Effector memory CD8-positive, alpha-beta T cell (primary cell): ENCODE data around the gene ARMC8.

Experiments
- ATAC-seq: fragments of 150-1000 bp; cut with Tn5 transposase; replicated peaks from 2 replicates; pipeline ENCODE4 v1.10.0; 2021; ENCODE audit warnings: mild to moderate bottlenecking, moderate library complexity
- DNase-seq, 3 experiments: peaks; one replicate each; pipeline ENCODE4 v3.0.0; 2021
- H3K27ac Mint-ChIP-seq, 2 donors: one replicate each; pipeline ENCODE4 v1.8.0; 2022; ENCODE audit warnings: mild to moderate bottlenecking in 2 of 2, mixed read lengths in 2 of 2, moderate library complexity in 2 of 2
- H3K27me3 Mint-ChIP-seq, 2 donors: one replicate each; pipeline ENCODE4 v1.8.0; 2022; ENCODE audit warnings: mixed read lengths in 2 of 2
- H3K36me3 Mint-ChIP-seq: one replicate; pipeline ENCODE4 v1.8.0; 2022; ENCODE audit warnings: mild to moderate bottlenecking, moderate library complexity, mixed read lengths; ENCODE audit not compliant: insufficient read depth
- H3K4me1 Mint-ChIP-seq, 2 donors: one replicate each; pipeline ENCODE4 v1.8.0; 2022; ENCODE audit warnings: low read depth in 2 of 2, mixed read lengths in 2 of 2
- H3K4me3 Mint-ChIP-seq, 2 donors: one replicate each; pipeline ENCODE4 v1.8.0; 2022; ENCODE audit warnings: mild to moderate bottlenecking in 2 of 2, mixed read lengths in 2 of 2, moderate library complexity in 2 of 2
- H3K9me3 Mint-ChIP-seq, 2 donors: one replicate each; pipeline ENCODE4 v1.8.0; 2022; ENCODE audit warnings: mixed read lengths in 2 of 2

ARMC8 gene

DNA sequence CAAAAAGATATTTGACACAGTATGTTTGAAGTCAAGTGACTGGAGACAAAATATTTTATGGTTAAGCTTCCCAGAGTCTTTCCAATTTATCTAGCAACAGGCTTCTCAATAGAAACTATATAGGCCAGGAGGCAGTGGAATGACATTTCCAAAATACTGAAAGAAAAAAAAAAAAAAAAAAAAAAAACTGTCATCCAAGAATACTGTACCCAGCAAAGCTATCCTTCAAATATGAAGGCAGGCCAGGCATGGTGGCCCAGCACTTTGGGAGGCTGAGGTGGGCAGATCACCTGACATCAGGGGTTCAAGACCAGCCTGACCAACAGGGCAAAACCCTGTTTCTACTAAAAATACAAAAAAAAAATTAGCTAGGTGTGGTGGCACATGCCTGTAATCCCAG is 121.7 kb downstream of the ARMC8 start:
- H3K4me1 Mint-ChIP-seq = no peaks in the 10 kb centered on the region
- H3K4me3 Mint-ChIP-seq = no peak overlapping the region
- H3K27me3 Mint-ChIP-seq = peaks cover 0 to 43% of the 10 kb centered on the region in 2 donors

DNA sequence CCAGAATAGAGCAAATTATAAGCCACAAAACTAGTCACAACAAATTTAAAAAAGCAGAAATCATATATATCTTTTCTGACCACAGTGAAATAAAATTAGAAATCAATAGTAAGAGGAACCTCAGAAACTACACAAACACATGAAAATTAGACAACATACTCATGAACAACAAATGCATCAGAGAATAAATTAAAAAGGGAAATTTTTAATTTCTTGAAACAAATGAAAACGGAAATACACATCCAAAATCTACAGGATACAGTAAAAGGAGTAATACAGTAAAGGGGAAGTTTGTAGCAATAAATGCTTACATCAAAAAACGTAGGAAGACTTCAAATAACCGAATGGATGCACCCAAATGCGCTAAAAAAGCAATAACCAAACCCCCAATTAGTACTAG is 123.4 kb downstream of the ARMC8 start:
- Mint-ChIP-seq H3K9me3 (peaks cover 11 to 29% of the 10 kb centered on the region in 2 donors), H3K27me3 (peaks cover 0 to 43% of the 10 kb centered on the region in 2 donors), H3K4me3 (no peak overlapping the region)

More for the DNA sequence above, 121.7 kb downstream of the ARMC8 start:
- H3K27ac Mint-ChIP-seq = no peak overlapping the region
- no peaks in the 10 kb centered on the region for H3K36me3 Mint-ChIP-seq
- no peak for ATAC-seq
- H3K9me3 Mint-ChIP-seq = peaks cover 11 to 29% of the 10 kb centered on the region in 2 donors
- no peak for DNase-seq

DNA sequence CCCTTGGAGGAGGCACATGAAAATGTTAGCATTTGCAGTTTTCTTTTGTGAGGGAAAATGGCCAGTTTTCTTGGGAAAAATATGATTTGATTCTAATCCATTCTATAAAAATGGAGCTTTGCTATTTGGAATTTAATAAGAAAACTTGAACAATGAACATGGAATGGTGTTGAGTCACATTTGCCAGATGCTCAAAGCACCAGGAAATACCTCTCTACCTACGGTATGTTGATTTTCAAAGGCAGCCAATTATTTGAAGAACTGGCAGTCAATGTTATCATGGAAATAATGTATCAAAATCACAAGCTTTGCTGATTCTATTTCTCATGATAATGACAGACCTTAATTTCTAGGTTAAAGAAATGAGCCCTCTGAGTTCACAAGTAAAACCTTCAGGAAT is 127.7 kb downstream of the ARMC8 start:
- DNase-seq = no peak
- ATAC-seq = no peak
- Mint-ChIP-seq H3K9me3 (peaks cover 5 to 12% of the 10 kb centered on the region in 2 donors), H3K36me3 (no peaks in the 10 kb centered on the region), H3K4me1 (no peaks in the 10 kb centered on the region), H3K27ac (no peak overlapping the region), H3K4me3 (no peak overlapping the region), H3K27me3 (peaks cover 0 to 23% of the 10 kb centered on the region in 2 donors)

More for the DNA sequence above, 123.4 kb downstream of the ARMC8 start:
- no peak for ATAC-seq
- DNase-seq = no peak
- no peaks in the 10 kb centered on the region for H3K4me1 Mint-ChIP-seq
- no peak overlapping the region for H3K27ac Mint-ChIP-seq
- no peaks in the 10 kb centered on the region for H3K36me3 Mint-ChIP-seq

DNA sequence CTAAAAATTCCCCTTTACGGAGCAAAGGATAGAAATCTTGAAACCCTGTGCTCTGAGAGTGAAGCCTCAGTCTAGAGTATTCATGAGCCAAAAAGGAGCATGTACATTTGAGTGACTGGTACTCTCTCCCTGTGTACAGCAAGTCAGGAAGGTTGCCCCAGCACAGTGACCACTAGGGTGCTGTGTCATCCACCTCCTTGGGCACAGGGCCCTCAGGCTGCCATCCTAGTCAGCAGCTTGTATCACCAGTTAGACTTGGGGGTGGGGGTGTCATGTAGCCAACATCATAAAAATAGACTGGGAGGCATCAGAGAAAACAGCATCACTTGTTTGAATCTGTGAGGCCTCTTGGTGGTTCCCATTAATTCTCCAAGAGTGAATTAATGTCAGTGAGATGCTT is 130.6 kb downstream of the ARMC8 start:
- ATAC-seq = no peak

DNA sequence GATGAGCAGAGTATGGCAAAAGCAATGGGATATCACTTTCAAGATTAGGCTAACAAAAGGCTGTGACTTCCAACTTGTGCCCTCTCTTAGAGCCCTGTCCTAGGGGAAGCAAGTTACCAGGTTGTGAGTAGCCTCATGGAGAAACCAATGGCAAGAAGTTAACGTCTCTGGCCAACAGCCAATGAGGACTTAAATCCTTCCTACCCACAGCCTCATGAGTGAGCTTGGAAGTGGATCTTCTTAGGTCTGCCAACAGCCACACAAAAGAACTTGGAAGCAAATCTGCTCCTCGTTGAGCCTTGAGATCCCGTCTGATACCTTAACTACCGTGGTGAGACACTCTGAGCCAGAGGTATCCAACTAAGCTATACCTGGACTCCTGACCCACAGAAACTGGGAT is 136.9 kb downstream of the ARMC8 start:
- Mint-ChIP-seq H3K27ac (peak overlapping the region in 1 of 2 donors; percentile 15), H3K36me3 (peaks cover 3% of the 10 kb centered on the region), H3K27me3 (peaks cover 10% of the 10 kb centered on the region in 2 donors), H3K4me1 (peaks cover 4 to 9% of the 10 kb centered on the region in 2 donors), H3K4me3 (no peak overlapping the region), H3K9me3 (no peaks in the 10 kb centered on the region)
- ATAC-seq (no peak), DNase-seq (no peak)

More for the DNA sequence above, 130.6 kb downstream of the ARMC8 start:
- Mint-ChIP-seq H3K27ac (no peak overlapping the region), H3K4me3 (no peak overlapping the region), H3K9me3 (no peaks in the 10 kb centered on the region), H3K27me3 (peaks cover 10 to 13% of the 10 kb centered on the region in 2 donors), H3K4me1 (no peaks in the 10 kb centered on the region), H3K36me3 (no peaks in the 10 kb centered on the region)
- no peak for DNase-seq

DNA sequence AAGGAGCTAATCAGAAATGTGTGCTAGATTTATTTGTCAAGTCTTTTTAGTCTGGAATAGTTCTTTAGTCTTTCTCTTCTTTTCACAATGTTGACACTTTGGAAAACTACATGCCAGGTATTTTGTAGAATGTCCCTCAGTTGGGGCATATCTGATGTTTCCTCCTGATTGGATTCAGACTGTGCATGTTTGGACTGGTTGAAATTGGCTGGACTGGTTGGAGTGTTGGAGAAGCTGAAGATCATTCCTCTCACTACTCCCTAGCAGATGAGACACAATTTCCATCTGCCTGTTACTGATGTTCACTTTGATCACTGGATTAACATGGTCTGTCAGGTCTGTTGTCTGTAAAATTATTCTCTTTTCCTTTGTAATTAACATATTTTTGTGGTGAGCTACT is 138.9 kb downstream of the ARMC8 start:
- Mint-ChIP-seq H3K36me3 (peaks cover 14% of the 10 kb centered on the region), H3K27me3 (no peaks in the 10 kb centered on the region), H3K4me1 (peaks cover 8 to 20% of the 10 kb centered on the region in 2 donors), H3K4me3 (no peak overlapping the region), H3K27ac (no peak overlapping the region), H3K9me3 (no peaks in the 10 kb centered on the region)
- DNase-seq = no peak
- ATAC-seq = no peak

DNA sequence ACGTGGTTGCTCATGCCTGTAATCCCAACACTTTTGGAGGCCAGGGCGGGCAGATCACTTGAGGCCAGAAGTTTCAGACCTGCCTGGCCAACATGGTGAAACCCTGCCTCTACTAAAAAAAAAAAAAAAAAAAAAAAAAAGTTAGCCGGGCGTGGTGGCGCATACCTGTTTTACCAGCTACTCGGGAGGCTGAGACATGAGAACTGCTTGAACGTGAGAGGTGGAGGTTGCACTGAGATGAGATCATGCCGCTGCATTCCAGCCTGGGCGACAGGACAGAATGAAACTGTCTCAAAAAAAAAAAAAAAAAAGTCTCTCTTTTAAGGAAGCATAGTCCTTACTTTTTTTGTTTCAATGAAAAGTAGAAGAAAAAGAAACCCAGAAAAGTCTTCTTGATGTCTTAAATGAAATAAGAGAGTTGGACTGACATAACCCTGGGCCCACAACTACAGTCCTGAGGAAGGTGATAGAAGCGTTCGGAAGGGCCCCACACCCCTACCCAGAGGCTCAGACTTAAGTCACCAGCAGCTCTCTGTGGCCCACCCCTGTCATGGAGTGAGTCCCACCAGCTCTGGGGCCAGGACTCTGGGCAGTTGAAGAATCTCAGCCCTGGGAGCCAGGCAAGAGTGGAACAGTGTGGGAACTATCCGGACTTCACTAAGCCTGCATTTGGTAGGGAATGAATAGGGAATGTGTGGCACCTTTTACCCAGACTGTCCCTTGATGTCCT is 139.9 kb downstream of the ARMC8 start:
- DNase-seq (no peak), ATAC-seq (no peak)
- H3K4me3 Mint-ChIP-seq = no peak overlapping the region
- H3K27me3 Mint-ChIP-seq = no peaks in the 10 kb centered on the region
- peaks cover 8 to 20% of the 10 kb centered on the region in 2 donors for H3K4me1 Mint-ChIP-seq
- no peaks in the 10 kb centered on the region for H3K9me3 Mint-ChIP-seq
- H3K36me3 Mint-ChIP-seq = peaks cover 14% of the 10 kb centered on the region
- no peak overlapping the region for H3K27ac Mint-ChIP-seq

DNA sequence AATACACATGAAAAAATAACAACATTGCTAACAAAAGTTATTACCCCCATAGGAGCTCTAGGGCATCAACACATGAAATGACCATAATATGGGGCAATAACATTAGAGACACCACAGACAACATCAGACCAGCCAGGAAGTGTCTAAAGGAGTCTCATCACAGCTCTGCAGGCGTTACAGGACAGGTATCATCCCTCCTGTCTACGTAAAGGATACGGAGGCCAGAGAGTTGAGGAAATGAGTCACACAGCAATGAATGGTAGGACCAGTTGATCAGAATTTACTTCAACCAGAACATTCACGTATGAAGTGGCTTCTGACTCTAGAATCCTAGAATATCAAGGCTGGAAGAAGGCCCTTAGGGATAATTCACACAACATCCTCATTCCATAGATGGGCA is 140.7 kb downstream of the ARMC8 start:
- H3K9me3 Mint-ChIP-seq = no peaks in the 10 kb centered on the region
- H3K4me3 Mint-ChIP-seq = no peak overlapping the region
- DNase-seq (no peak), ATAC-seq (peak; percentile 21)
- peaks cover 14% of the 10 kb centered on the region for H3K36me3 Mint-ChIP-seq
- peaks cover 8 to 22% of the 10 kb centered on the region in 2 donors for H3K4me1 Mint-ChIP-seq
- no peak overlapping the region for H3K27ac Mint-ChIP-seq
- H3K27me3 Mint-ChIP-seq = no peaks in the 10 kb centered on the region

DNA sequence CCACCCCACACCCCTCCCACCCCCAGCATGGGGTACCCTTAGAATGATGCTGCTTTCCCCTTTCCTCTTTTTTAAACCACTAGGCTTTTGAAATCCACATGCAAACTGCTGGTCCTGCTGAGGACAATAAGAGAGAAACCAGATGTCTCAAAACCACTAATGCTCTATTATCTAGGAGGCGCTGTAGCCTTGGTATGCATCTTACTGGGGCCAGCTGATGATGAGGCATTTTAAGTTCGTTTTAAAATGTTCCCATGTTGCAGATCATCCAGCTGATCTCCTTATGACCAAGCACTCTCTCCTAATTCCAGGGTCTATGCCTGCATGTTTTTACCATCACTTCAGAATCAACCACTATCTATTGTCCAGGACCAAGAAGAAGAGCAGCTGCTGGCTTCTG is 141.2 kb downstream of the ARMC8 start:
- Mint-ChIP-seq H3K4me3 (peak overlapping the region; percentile 91 to 94), H3K4me1 (peaks cover 8 to 22% of the 10 kb centered on the region in 2 donors), H3K9me3 (no peaks in the 10 kb centered on the region), H3K27ac (peak overlapping the region in 1 of 2 donors; percentile 97), H3K36me3 (peaks cover 16% of the 10 kb centered on the region), H3K27me3 (no peaks in the 10 kb centered on the region)
- ATAC-seq = no peak
- DNase-seq = no peak

DNA sequence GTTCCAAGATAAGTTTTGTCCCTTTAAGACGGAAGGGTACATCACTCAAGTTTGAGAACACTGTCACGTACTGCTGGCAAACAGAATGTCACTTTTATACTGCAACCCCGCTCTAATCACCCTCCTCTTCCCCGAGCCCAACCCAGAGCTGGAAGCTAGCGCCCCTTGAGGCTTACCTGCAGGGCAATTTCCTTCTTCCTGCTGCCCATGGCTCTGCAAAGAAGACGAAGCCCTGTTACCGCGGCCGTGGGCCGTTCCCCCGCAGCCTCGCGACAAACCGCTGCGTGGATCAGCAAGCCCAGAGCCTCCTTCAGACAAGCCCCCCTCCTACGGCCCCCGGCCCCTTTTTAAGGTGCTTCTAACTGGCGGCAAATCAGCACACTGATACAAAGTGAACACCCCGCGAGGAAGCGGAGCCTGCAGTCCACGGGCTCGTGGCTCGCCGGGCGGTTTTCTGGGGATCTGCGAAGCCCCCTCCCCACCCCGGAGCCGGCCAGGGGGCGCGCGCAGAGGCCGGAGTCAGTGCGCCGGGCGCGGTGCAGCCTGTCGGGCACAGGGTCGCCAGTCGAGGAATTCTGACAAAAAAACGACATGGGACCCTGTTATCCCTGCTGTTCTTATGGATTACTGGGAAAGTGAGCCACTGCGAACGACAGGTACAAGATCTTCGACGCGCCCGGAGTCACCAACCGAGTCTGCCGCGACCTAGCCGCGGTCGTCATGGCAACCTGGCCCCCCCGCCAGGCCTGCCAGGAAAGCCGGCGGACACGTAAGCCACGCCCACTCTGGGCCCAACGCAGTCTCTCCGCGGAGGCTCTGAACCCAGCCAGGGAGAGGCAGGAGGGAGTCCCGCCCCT is 142.3 kb downstream of the ARMC8 start, which contains the start of gene NME9:
TSS of gene NME9 (minus strand) at position 725 of the 857 bp plus-strand sequence. CDS start at position 209, 516 bp downstream.
- ATAC-seq (peak; percentile 84), DNase-seq (peak; percentile 86 to 92 (median 91))
- Mint-ChIP-seq H3K27me3 (no peaks in the 10 kb centered on the region), H3K36me3 (peaks cover 16% of the 10 kb centered on the region), H3K9me3 (no peaks in the 10 kb centered on the region), H3K27ac (peak within 1 kb of the TSS; percentile 93 to 97), H3K4me3 (peak within 1 kb of the TSS; percentile 91 to 94), H3K4me1 (peaks cover 8 to 19% of the 10 kb centered on the region in 2 donors)

DNA sequence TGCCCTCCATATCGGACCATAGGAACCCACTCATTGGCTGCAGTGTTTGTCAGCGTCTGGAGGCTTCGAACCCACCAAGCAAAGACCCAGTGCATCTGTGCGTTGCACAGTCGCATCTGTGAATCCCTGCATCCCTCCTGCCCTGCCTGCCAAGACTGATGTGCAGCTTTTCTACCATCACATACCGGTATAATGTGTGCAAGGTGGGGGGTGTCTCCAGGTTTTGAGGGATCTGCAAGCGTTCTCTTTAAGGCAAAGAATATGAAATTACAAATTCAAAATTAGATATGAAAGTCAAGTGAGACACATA is 142.8 kb downstream of the ARMC8 start:
- ATAC-seq = no peak
- H3K36me3 Mint-ChIP-seq = peaks cover 13% of the 10 kb centered on the region
- no peaks in the 10 kb centered on the region for H3K9me3 Mint-ChIP-seq
- H3K4me3 Mint-ChIP-seq = peak overlapping the region; percentile 91 to 94
- no peaks in the 10 kb centered on the region for H3K27me3 Mint-ChIP-seq
- H3K27ac Mint-ChIP-seq = peak overlapping the region; percentile 93 to 97
- peaks cover 8 to 18% of the 10 kb centered on the region in 2 donors for H3K4me1 Mint-ChIP-seq
- DNase-seq = no peak

DNA sequence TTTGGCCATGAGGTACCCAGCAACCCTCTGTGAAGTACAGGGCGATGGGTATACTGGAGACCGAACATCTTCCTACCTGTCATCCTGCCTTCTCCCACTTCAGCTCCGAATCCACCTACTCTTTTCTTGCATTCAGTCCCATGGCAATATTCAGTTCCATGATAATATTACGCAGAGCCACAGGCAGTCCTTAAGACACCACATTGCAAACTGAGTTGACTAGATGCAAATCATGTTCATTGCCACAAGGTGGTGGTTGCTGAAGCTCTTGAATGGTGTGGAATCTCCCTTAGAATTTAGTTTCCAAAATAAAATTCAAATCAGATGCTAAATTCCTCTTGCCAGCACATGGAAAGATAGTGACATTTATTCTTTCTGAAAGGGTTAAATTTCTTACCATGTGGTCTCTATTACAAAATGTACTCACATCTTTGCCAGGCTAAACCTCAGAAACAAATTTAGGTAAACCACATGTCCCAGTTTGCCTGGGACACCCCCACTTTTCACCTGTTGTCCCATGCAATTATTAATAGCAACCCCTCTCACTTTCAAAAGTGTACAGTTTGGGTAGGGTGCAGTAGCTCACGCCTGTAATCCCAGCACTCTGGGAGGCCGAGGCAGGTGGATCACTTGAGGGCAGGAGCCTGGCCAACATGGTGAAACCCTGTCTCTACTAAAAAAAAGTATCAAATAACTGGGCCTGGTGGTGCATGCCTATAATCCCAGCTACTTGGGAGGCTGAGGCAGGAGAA is 144.2 kb downstream of the ARMC8 start:
- peaks cover 13% of the 10 kb centered on the region for H3K36me3 Mint-ChIP-seq
- H3K4me3 Mint-ChIP-seq = no peak overlapping the region
- ATAC-seq (no peak), DNase-seq (no peak)
- H3K4me1 Mint-ChIP-seq = peaks cover 8 to 18% of the 10 kb centered on the region in 2 donors
- no peaks in the 10 kb centered on the region for H3K27me3 Mint-ChIP-seq
- H3K9me3 Mint-ChIP-seq = no peaks in the 10 kb centered on the region
- no peak overlapping the region for H3K27ac Mint-ChIP-seq

DNA sequence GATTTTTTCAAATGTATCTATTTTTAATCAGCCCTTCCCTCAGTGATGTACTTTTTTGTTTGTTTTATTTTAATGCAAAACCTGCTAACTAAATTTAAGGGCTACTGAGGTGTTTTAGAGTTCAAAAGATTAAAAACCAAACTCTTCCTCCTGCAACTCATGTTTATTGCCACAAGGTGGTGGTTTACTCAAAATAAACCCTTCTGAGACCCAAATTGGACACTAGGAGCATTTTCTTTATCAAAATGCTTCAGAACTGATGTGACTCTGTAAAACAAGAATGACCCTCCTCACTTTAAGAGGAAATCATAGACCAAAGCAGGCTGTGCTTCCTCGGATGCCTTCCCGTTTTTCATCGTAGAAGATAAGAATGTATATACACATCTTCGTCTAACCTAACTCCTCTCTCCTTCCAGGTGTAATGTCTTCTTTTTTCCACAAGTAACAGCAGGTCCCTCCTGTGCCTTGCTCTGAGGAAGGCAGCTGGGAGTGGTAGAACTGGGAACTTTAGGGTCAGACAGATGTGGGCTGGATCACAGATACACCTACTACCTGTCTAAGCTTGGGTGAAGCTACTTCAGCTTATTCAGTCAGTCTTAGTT is 145.5 kb downstream of the ARMC8 start:
- H3K9me3 Mint-ChIP-seq = no peaks in the 10 kb centered on the region
- ATAC-seq = no peak
- DNase-seq = no peak
- peak overlapping the region in 1 of 2 donors; percentile 36 for H3K27ac Mint-ChIP-seq
- no peaks in the 10 kb centered on the region for H3K27me3 Mint-ChIP-seq
- peaks cover 13% of the 10 kb centered on the region for H3K36me3 Mint-ChIP-seq
- peaks cover 8 to 18% of the 10 kb centered on the region in 2 donors for H3K4me1 Mint-ChIP-seq
- H3K4me3 Mint-ChIP-seq = no peak overlapping the region
